Neural progenitor cell (in vitro differentiated cells): ENCODE measurements around the gene DDX24. TPM values are rescaled to one million over a fixed set of nuclear protein-coding genes. Genes with fewer than 3 reads are reported as not detected.

ENCODE experiments used
- DNase-seq: peaks from one replicate; pipeline ENCODE4 v3.0.0-alpha.2; 2016; ENCODE audit warnings: low spot score
- H2AFZ ChIP-seq: fragments of 200-600 bp; sonication (generic); replicated peaks from 2 replicates; pipeline ENCODE4 v1.6.1; 2016; ENCODE audit warnings: antibody characterized with exemption
- H3F3A ChIP-seq: fragments of 200-600 bp; sonication (generic); 2 replicates; pipeline ENCODE4 v1.6.1; 2016; ENCODE audit warnings: antibody characterized with exemption, low read depth
- H3K27ac ChIP-seq: fragments of 200-600 bp; sonication (generic); 2 replicates; pipeline ENCODE4 v1.5.1; 2016; ENCODE audit warnings: mild to moderate bottlenecking
- H3K27me3 ChIP-seq: fragments of 200-600 bp; sonication (generic); 2 replicates; pipeline ENCODE4 v1.6.1; 2016; ENCODE audit warnings: mild to moderate bottlenecking, moderate library complexity
- H3K36me3 ChIP-seq: fragments of 200-600 bp; sonication (generic); 2 replicates; pipeline ENCODE4 v1.5.1; 2016
- H3K4me1 ChIP-seq: fragments of 200-600 bp; sonication (generic); 2 replicates; pipeline ENCODE4 v1.6.1; 2016; ENCODE audit warnings: mixed run types
- H3K4me2 ChIP-seq: fragments of 200-600 bp; sonication (generic); 2 replicates; pipeline ENCODE4 v1.6.1; 2016
- H3K4me3 ChIP-seq: fragments of 200-600 bp; sonication (generic); 2 replicates; pipeline ENCODE4 v1.5.1; 2016
- H3K79me2 ChIP-seq: fragments of 200-600 bp; sonication (generic); 2 replicates; pipeline ENCODE4 v1.6.1; 2016; ENCODE audit warnings: low read depth
- H3K9ac ChIP-seq: fragments of 200-600 bp; sonication (generic); 2 replicates; pipeline ENCODE4 v1.6.1; 2016
- H3K9me3 ChIP-seq: fragments of 200-600 bp; sonication (generic); 2 replicates; pipeline ENCODE4 v1.5.1; 2016; ENCODE audit warnings: low read depth
- H4K20me1 ChIP-seq: fragments of 200-600 bp; sonication (generic); 2 replicates; pipeline ENCODE4 v1.6.1; 2016; ENCODE audit warnings: low read depth
- H3K27ac Mint-ChIP-seq: 3 replicates; pipeline ENCODE4 v1.8.0; 2021; ENCODE audit warnings: mixed read lengths
- H3K27me3 Mint-ChIP-seq: 2 replicates; pipeline ENCODE4 v1.8.0; 2022; ENCODE audit warnings: low read depth, mild to moderate bottlenecking, inconsistent platforms, moderate library complexity, mixed read lengths; ENCODE audit not compliant: insufficient read depth
- H3K36me3 Mint-ChIP-seq: 3 replicates; pipeline ENCODE4 v1.8.0; 2021; ENCODE audit warnings: mixed read lengths
- H3K4me1 Mint-ChIP-seq: 3 replicates; pipeline ENCODE4 v1.8.0; 2021; ENCODE audit warnings: mixed read lengths
- H3K4me3 Mint-ChIP-seq: 3 replicates; pipeline ENCODE4 v1.8.0; 2021; ENCODE audit warnings: mild to moderate bottlenecking, moderate library complexity, mixed read lengths
- H3K9me3 Mint-ChIP-seq: 3 replicates; pipeline ENCODE4 v1.8.0; 2020; ENCODE audit warnings: mixed read lengths
- CTCF ChIP-seq: fragments of 200-600 bp; sonication (generic); IDR thresholded peaks from 2 replicates; pipeline ENCODE4 v1.5.1; 2017; ENCODE audit warnings: antibody characterized with exemption, mild to moderate bottlenecking
- EZH2 ChIP-seq: fragments of 200-600 bp; sonication (generic); IDR thresholded peaks from 2 replicates; pipeline ENCODE4 v1.6.1; 2017; ENCODE audit warnings: antibody characterized with exemption, mild to moderate bottlenecking, moderate library complexity
- EZH2phosphoT487 ChIP-seq: fragments of 200-600 bp; sonication (generic); IDR thresholded peaks from 2 replicates; pipeline ENCODE4 v1.6.1; 2017; ENCODE audit warnings: antibody characterized with exemption
- total RNA-seq: library from RNA; depleted of rRNA; stranded (reverse); fragments of >200 nt; gene quantifications from 2 replicates; pipeline ENCODE4 v1.2.3, GENCODE V29; 2015; ENCODE audit warnings: low replicate concordance

The DDX24 gene
- total RNA-seq, 1 donor from 2014 or later: 153 TPM

- no peak overlapping the region for H3K4me3 Mint-ChIP-seq
- DNase-seq: no peak
- H3K36me3 ChIP-seq: no peaks in the 10 kb centered on the region
- H4K20me1 ChIP-seq: no peaks in the 10 kb centered on the region
- H3K9me3 ChIP-seq: no peaks in the 10 kb centered on the region
- peaks cover 39% of the 10 kb centered on the region for H3K4me1 Mint-ChIP-seq
- no peak overlapping the region for H3K4me3 ChIP-seq
- H3K4me2 ChIP-seq: no peak overlapping the region
- H2AFZ ChIP-seq: no peak overlapping the region
- H3K27ac ChIP-seq: no peak overlapping the region
- TF ChIP-seq EZH2phosphoT487: no peak
- TF ChIP-seq EZH2: no peak
- no peak for TF ChIP-seq CTCF
- H3K27me3 ChIP-seq: no peaks in the 10 kb centered on the region
- H3K27me3 Mint-ChIP-seq: peaks cover 12% of the 10 kb centered on the region
- peaks cover 44% of the 10 kb centered on the region for H3K4me1 ChIP-seq
- no peak overlapping the region for H3K9ac ChIP-seq
- no peaks in the 10 kb centered on the region for H3K9me3 Mint-ChIP-seq
- H3K79me2 ChIP-seq: no peaks in the 10 kb centered on the region
- peak overlapping the region; percentile 32 for H3K27ac Mint-ChIP-seq
- H3K36me3 Mint-ChIP-seq: no peaks in the 10 kb centered on the region
- H3F3A ChIP-seq: peaks cover 27% of the 10 kb centered on the region
These were observed 62.7 kb downstream of the DDX24 start for GRCh38 chr14:94018308-94018707.

- Histone ChIP-seq H3K79me2 (no peaks in the 10 kb centered on the region), H3K27me3 (no peaks in the 10 kb centered on the region), H3K9me3 (no peaks in the 10 kb centered on the region), H3K4me3 (no peak overlapping the region), H3K36me3 (no peaks in the 10 kb centered on the region), H2AFZ (no peak overlapping the region), H3F3A (peaks cover 10% of the 10 kb centered on the region), H3K4me1 (peaks cover 26% of the 10 kb centered on the region), H3K27ac (no peak overlapping the region), H3K9ac (no peak overlapping the region), H3K4me2 (no peak overlapping the region), H4K20me1 (no peaks in the 10 kb centered on the region)
- no peak for DNase-seq
- TF ChIP-seq EZH2phosphoT487 (no peak), EZH2 (no peak), CTCF (no peak)
- Mint-ChIP-seq H3K27ac (no peak overlapping the region), H3K27me3 (peaks cover 12% of the 10 kb centered on the region), H3K4me1 (peaks cover 29% of the 10 kb centered on the region), H3K9me3 (no peaks in the 10 kb centered on the region), H3K4me3 (no peak overlapping the region), H3K36me3 (no peaks in the 10 kb centered on the region)
These were observed 64.5 kb downstream of the DDX24 start for GRCh38 chr14:94016446-94016976.

GRCh38 chr14:94015223-94015622 lies 65.8 kb downstream of the DDX24 start:
- no peak overlapping the region for H2AFZ ChIP-seq
- H3K79me2 ChIP-seq: no peaks in the 10 kb centered on the region
- peaks cover 7% of the 10 kb centered on the region for H3F3A ChIP-seq
- Mint-ChIP-seq H3K4me3 (no peak overlapping the region), H3K27me3 (peaks cover 8% of the 10 kb centered on the region), H3K9me3 (no peaks in the 10 kb centered on the region), H3K4me1 (peaks cover 32% of the 10 kb centered on the region), H3K27ac (no peak overlapping the region), H3K36me3 (no peaks in the 10 kb centered on the region)
- no peaks in the 10 kb centered on the region for H3K9me3 ChIP-seq
- H3K4me2 ChIP-seq: no peak overlapping the region
- no peak overlapping the region for H3K27ac ChIP-seq
- no peak for DNase-seq
- no peak overlapping the region for H3K4me3 ChIP-seq
- no peaks in the 10 kb centered on the region for H3K36me3 ChIP-seq
- H3K4me1 ChIP-seq: peaks cover 23% of the 10 kb centered on the region
- no peaks in the 10 kb centered on the region for H3K27me3 ChIP-seq
- no peak overlapping the region for H3K9ac ChIP-seq
- H4K20me1 ChIP-seq: no peaks in the 10 kb centered on the region
- TF ChIP-seq EZH2phosphoT487: no peak
- TF ChIP-seq CTCF: no peak
- TF ChIP-seq EZH2: no peak
